GM12878 (cell line): ENCODE data around the gene TDRD9. TPM values are rescaled to one million over a fixed set of nuclear protein-coding genes. Genes with fewer than 3 reads are reported as not detected.
A peak's percentile ranks its signal among the peaks of the same experiment; 100 is the strongest.

Experiments used
- ATAC-seq: fragments of 200-7000 bp; cut with Tn5 transposase; 3 replicates; pipeline ENCODE4 v1.9.1; 2020; ENCODE audit warnings: mild to moderate bottlenecking, moderate library complexity
- BruUV-seq: library from RNA; stranded (reverse); fragments of 400-500 nt; replicated peaks from 2 replicates; lab custom pipeline; 2021; lab: Mats Ljungman, UMichigan
- CTCF ChIA-PET: fragments of 300-600 bp; sonication (Branson Sonifier 250); formaldehyde crosslinking; extraction: SDS; loops from one replicate; lab custom pipeline; 2021; ENCODE audit warnings: inconsistent platforms; lab: Yijun Ruan, JAX
- POLR2A ChIA-PET: fragments of 350-600 bp; formaldehyde crosslinking; extraction: SDS; loops from one replicate; lab custom pipeline; 2021; ENCODE audit warnings: inconsistent platforms; lab: Charles Lee
- RAD21 ChIA-PET: fragments of 300-600 bp; sonication (Branson Sonifier 250); formaldehyde crosslinking; loops from one replicate; lab custom pipeline; 2023; ENCODE audit warnings: antibody characterized with exemption; ENCODE audit not compliant: unreplicated experiment; lab: Charles Lee
- SMC1A ChIA-PET: fragments of 300-600 bp; sonication (Branson Sonifier 250); formaldehyde crosslinking; loops from one replicate; lab custom pipeline; 2023; ENCODE audit not compliant: unreplicated experiment, uncharacterized antibody; lab: Charles Lee
- DNase-seq: peaks from one replicate; pipeline ENCODE4 v3.0.0-alpha.2; 2011; ENCODE audit warnings: low read depth, low spot score
- FAIRE-seq: peaks from 3 replicates; lab custom pipeline; 2011; peaks lifted over from hg19 to GRCh38; lab: Jason Lieb, UNC
- H2AFZ ChIP-seq: 2 replicates; pipeline ENCODE4 v1.6.0; 2011; ENCODE audit warnings: low read depth, low read length, control low read depth; ENCODE audit not compliant: control insufficient read depth
- H3K27ac ChIP-seq: 2 replicates; pipeline ENCODE4 v1.5.1; 2011; ENCODE audit warnings: control low read depth; ENCODE audit not compliant: control insufficient read depth, insufficient read depth
- H3K27me3 ChIP-seq, 2 experiments: replicated peaks in 1 of 2; 2 replicates each; pipeline versions ENCODE4 v1.6.0 to v1.6.1; 2011; ENCODE audit warnings: low read length in 1 of 2; ENCODE audit not compliant: control insufficient read depth in 2 of 2, insufficient read depth in 2 of 2
- H3K36me3 ChIP-seq, 2 experiments: 2 replicates each; pipeline ENCODE4 v1.5.1; 2011; ENCODE audit warnings: low read length in 1 of 2; ENCODE audit not compliant: control insufficient read depth in 2 of 2, insufficient read depth in 2 of 2
- H3K4me1 ChIP-seq: 2 replicates; pipeline ENCODE4 v1.6.1; 2011; ENCODE audit warnings: mild to moderate bottlenecking, low read length, moderate library complexity, mixed read lengths; ENCODE audit not compliant: control insufficient read depth, insufficient read depth
- H3K4me2 ChIP-seq: 2 replicates; pipeline ENCODE4 v1.6.0; 2011; ENCODE audit warnings: control low read depth; ENCODE audit not compliant: control insufficient read depth, insufficient read depth
- H3K4me3 ChIP-seq: fragments of 200-600 bp; sonication (generic); 2 replicates; pipeline ENCODE4 v1.5.1; 2016
- H3K79me2 ChIP-seq: 2 replicates; pipeline ENCODE4 v1.6.0; 2011; ENCODE audit warnings: low read length; ENCODE audit not compliant: control insufficient read depth, insufficient read depth
- H3K9ac ChIP-seq: 2 replicates; pipeline ENCODE4 v1.8.0; 2011; ENCODE audit warnings: low read length, control low read depth, mixed read lengths; ENCODE audit not compliant: control insufficient read depth, insufficient read depth
- H3K9me3 ChIP-seq: replicated peaks from 3 replicates; pipeline ENCODE4 v1.5.1; 2011; ENCODE audit warnings: mild to moderate bottlenecking, low read length; ENCODE audit not compliant: control insufficient read depth, insufficient read depth
- H4K20me1 ChIP-seq: 2 replicates; pipeline ENCODE4 v1.6.0; 2011; ENCODE audit not compliant: control insufficient read depth, insufficient read depth
- HCFC1 ChIP-seq: fragments of 150-350 bp; IDR thresholded peaks from 2 replicates; pipeline ENCODE4 v1.6.1; 2014; ENCODE audit warnings: low read length
- IKZF1 ChIP-seq: fragments of 450-650 bp; conservative IDR thresholded peaks from 2 replicates; pipeline ENCODE4 v1.6.1; 2017; ENCODE audit warnings: antibody characterized with exemption, mild to moderate bottlenecking
- LARP7 ChIP-seq: fragments of 450-650 bp; IDR thresholded peaks from 2 replicates; pipeline ENCODE4 v1.6.1; 2017; ENCODE audit warnings: mild to moderate bottlenecking
- POLR2A ChIP-seq: IDR thresholded peaks from 2 replicates; pipeline ENCODE4 v1.6.1; 2011; ENCODE audit warnings: low read depth, mild to moderate bottlenecking, low read length
- RFX5 ChIP-seq: IDR thresholded peaks from 2 replicates; pipeline ENCODE4 v1.6.1; 2011; ENCODE audit warnings: low read depth, low read length, improper control_type of control experiment
- SMARCA5 ChIP-seq: fragments of 450-650 bp; IDR thresholded peaks from 2 replicates; pipeline ENCODE4 v1.6.1; 2017; ENCODE audit warnings: mild to moderate bottlenecking
- STAT1 ChIP-seq: fragments of 450-650 bp; conservative IDR thresholded peaks from 2 replicates; pipeline ENCODE4 v1.6.1; 2014; ENCODE audit warnings: antibody characterized with exemption, mild to moderate bottlenecking
- TAF1 ChIP-seq: IDR thresholded peaks from 2 replicates; pipeline ENCODE4 v1.6.1; 2011; ENCODE audit warnings: mild to moderate bottlenecking, low read depth, low read length, borderline replicate concordance
- WGBS: methylation state at CpG from one replicate; pipeline ENCODE4 v1.1.6; 2016; ENCODE audit warnings: low lambda C conversion rate; ENCODE audit not compliant: insufficient replicate concordance, insufficient coverage; ENCODE audit errors: missing lambda C conversion rate; 5-methylcytosine and 5-hydroxymethylcytosine counted together
- in situ Hi-C: fragments of 300-500 bp; cut with MboI; formaldehyde crosslinking; loops from 9 replicates; pipeline ENCODE4 v1.14.3; 2018; ENCODE audit warnings: mixed read lengths
- intact Hi-C: fragments of 100-400 bp; cut with micrococcal nuclease; formaldehyde crosslinking; loops from one replicate; pipeline ENCODE4 v1.14.2; 2022; ENCODE audit not compliant: unreplicated experiment
- polyA plus RNA-seq, 11 experiments: library from polyadenylated mRNA; depleted of rRNA in 4 of 11; unstranded in 6 of 11; stranded (reverse) in 5 of 11; fragments of >200 nt; fragmentation: Nextera tagmentation in 4 of 11; fragmentation: Illumina TruSeq in 1 of 11; extraction: Ambion mirVana in 4 of 11; extraction: Trizol in 1 of 11; gene quantifications; 1 replicate in 1 of 11; 2 replicates in 10 of 11; pipeline versions ENCODE4 v1.2.1 to v1.2.3, GENCODE V29; 2011 to 2016; ENCODE audit warnings: inconsistent platforms in 2 of 11, missing spikeins in 2 of 11, low read depth in 1 of 11
- total RNA-seq, 4 experiments: library from RNA; depleted of rRNA in 3 of 4; stranded (reverse); fragments of >200 nt in 3 of 4; fragmentation: Illumina TruSeq in 1 of 4; extraction: Trizol in 1 of 4; gene quantifications; 2 replicates each; pipeline versions ENCODE4 v1.2.1 to v1.2.3, GENCODE V29; 2013 to 2021
- TF ChIP-seq, protein P1 (sequence below), 3 experiments: IDR thresholded peaks in 2 of 3; conservative IDR thresholded peaks in 1 of 3; 2 replicates each; pipeline ENCODE4 v1.5.1; 2011; ENCODE audit warnings: low read depth in 3 of 3, low read length in 3 of 3, mild to moderate bottlenecking in 3 of 3, control low read depth in 2 of 3, moderate library complexity in 2 of 3, inconsistent platforms in 1 of 3, mixed read lengths in 1 of 3; ENCODE audit not compliant: control insufficient read depth in 2 of 3, insufficient read depth in 1 of 3; ENCODE audit errors: extremely low read depth in 1 of 3

The TDRD9 gene
- total and polyA plus RNA-seq, 10 of the 15 experiments (the other 5 are each of a cell fraction or from before 2014, with no cell fraction given), result 0.12 TPM; not detected in 9

DNA sequence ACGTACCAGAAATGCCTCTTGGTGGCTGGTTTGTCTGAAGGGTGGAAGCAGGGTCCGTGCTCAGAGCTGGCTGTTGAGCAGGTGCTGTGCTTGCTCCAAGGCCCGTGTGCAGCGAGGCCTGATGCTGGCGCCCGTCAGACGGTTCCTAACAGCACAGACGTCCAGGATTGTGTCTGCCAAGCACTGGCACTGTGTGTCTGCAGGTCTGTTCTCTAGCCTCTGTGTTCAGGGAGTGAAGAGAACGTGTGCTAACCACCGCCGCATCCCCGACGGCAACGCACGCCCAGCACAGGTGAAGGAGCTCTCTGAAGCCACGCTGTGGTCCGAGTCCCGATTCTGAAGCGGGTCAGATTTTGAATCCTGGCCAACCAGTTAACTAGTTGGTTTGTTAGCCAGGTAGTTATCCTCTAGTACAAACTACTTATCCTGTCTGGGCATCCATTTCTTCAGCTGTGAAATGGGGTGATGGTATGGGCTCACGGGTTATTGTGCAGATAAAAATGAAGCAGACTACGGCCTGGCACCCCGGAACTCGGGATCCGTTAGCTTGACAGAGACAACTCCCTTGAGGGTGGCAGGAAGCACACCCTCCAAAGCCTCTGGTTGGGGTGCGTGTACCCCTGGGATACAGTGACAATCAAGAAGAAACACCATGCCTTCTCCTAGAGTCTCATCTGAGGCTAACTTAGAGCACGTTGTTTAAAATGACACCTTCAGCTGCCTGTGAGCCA lies 18.6 kb upstream of the TDRD9 start:
- CTCF ChIA-PET, result interaction anchor here (0.6 to 4.7 kb wide), 16 partner anchors 9 to 191 kb away, joined by 3 to 81 read pairs (median 4); a partner anchor contains a TSS
- Histone ChIP-seq H3K79me2 (no peaks in the 10 kb centered on the region), H3K36me3 (peaks cover 1 to 12% of the 10 kb centered on the region in 2 experiments), H2AFZ (no peak overlapping the region; the same call in 1 of the 2 replicates), H3K27me3 (no peaks in the 10 kb centered on the region), H3K4me1 (no peaks in the 10 kb centered on the region), H4K20me1 (no peaks in the 10 kb centered on the region), H3K4me2 (no peak overlapping the region), H3K9ac (no peak overlapping the region), H3K9me3 (no peaks in the 10 kb centered on the region), H3K4me3 (no peak overlapping the region), H3K27ac (no peak overlapping the region)
- in situ Hi-C loops (loop anchor here (5.0 kb wide), 1 partner anchor 102 kb away; no protein-coding TSS in a partner anchor), intact Hi-C loops (loop anchor here (1.0 to 10.0 kb wide), 2 partner anchors 101 to 335 kb away; no protein-coding TSS in a partner anchor)
- POLR2A ChIA-PET, result interaction anchor here (0.8 kb wide), 1 partner anchor 11 kb away, joined by 3 read pairs; no protein-coding TSS in a partner anchor
- no TSS peak for BruUV-seq
- 92% methylated on average over 25 of the region's 26 CpGs for WGBS
- RAD21 ChIA-PET, result interaction anchor here (1.0 to 3.2 kb wide), 2 partner anchors 101 to 104 kb away, joined by 3 to 24 read pairs; no protein-coding TSS in a partner anchor
- no peak for FAIRE-seq
- ATAC-seq, result no peak
- DNase-seq, result no peak
- no peak for TF ChIP-seq STAT1
- SMC1A ChIA-PET, result interaction anchor here (0.7 to 3.0 kb wide), 9 partner anchors 11 to 153 kb away, joined by 3 to 25 read pairs (median 4); no protein-coding TSS in a partner anchor

DNA sequence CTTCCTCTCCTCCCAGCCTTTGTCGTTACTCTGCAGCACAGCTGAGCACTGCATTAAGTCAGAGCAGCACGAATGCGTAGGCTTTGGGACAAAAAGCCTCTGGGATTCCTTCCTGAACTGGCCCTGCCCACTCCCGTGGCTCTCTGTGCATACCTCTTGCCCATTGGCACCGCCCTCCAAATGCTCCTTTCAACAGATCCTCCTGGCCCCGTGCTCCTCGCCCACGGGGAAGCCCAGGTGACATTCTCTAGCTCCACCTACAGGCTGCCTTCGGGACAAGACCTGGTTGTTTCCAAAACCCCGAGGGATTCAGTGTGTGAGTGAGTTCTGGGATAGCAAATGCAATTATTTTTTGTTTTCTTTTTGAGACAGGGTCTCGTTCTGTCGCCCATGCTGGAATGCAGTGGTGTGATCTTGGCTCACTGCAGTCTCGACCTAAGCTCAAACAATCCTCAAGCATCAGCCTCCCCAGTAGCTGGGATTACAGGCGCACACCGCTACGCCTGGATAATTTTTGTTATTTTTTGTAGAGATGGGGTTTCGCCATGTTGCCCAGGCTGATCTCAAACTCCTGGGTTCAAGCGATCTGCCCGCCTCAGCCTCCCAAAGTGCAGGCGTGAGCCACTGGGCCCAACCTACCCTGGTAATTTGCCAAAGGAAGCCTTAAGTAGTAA lies 17.9 kb upstream of the TDRD9 start:
- no peak overlapping the region for H3K27ac ChIP-seq
- ChIA-PET POLR2A (interaction anchor here (0.8 kb wide), 1 partner anchor 10 kb away, joined by 3 read pairs; no protein-coding TSS in a partner anchor), RAD21 (interaction anchor here (0.6 to 3.2 kb wide), 3 partner anchors 10 to 104 kb away, joined by 3 to 24 read pairs (median 3); no protein-coding TSS in a partner anchor), SMC1A (interaction anchor here (0.7 to 3.0 kb wide), 8 partner anchors 10 to 153 kb away, joined by 3 to 25 read pairs (median 4); no protein-coding TSS in a partner anchor), CTCF (interaction anchor here (0.6 to 4.7 kb wide), 16 partner anchors 8 to 192 kb away, joined by 3 to 81 read pairs (median 4); a partner anchor contains a TSS)
- H3K79me2 ChIP-seq, result no peaks in the 10 kb centered on the region
- no peaks in the 10 kb centered on the region for H3K9me3 ChIP-seq
- FAIRE-seq, result peak; percentile 89
- intact Hi-C loops (loop anchor here (1.0 to 10.0 kb wide), 2 partner anchors 102 to 336 kb away; no protein-coding TSS in a partner anchor), in situ Hi-C loops (loop anchor here (5.0 kb wide), 1 partner anchor 103 kb away; no protein-coding TSS in a partner anchor)
- no peak overlapping the region for H3K9ac ChIP-seq
- no peak overlapping the region; the same call in 1 of the 2 replicates for H2AFZ ChIP-seq
- WGBS, result 52% methylated on average over 20 of the region's 20 CpGs
- DNase-seq, result peak; percentile 9
- no peaks in the 10 kb centered on the region for H4K20me1 ChIP-seq
- no peak overlapping the region for H3K4me3 ChIP-seq
- ATAC-seq, result peak; percentile 89
- no peaks in the 10 kb centered on the region for H3K4me1 ChIP-seq
- H3K4me2 ChIP-seq, result 0 out of 2 replicates have a peak overlapping the region, but pooled peaks have one; percentile 12
- no peaks in the 10 kb centered on the region for H3K27me3 ChIP-seq
- peaks cover 1 to 12% of the 10 kb centered on the region in 2 experiments for H3K36me3 ChIP-seq
- no TSS peak for BruUV-seq
- TF ChIP-seq LARP7 (no peak), RFX5 (no peak), SMARCA5 (no peak), HCFC1 (no peak), IKZF1 (0 out of 2 replicates have a peak, but pooled peaks have one; percentile 20), POLR2A (peak; percentile 34; the same call in 1 of the 2 replicates), TAF1 (no peak)
- TF ChIP-seq, protein P1, sequence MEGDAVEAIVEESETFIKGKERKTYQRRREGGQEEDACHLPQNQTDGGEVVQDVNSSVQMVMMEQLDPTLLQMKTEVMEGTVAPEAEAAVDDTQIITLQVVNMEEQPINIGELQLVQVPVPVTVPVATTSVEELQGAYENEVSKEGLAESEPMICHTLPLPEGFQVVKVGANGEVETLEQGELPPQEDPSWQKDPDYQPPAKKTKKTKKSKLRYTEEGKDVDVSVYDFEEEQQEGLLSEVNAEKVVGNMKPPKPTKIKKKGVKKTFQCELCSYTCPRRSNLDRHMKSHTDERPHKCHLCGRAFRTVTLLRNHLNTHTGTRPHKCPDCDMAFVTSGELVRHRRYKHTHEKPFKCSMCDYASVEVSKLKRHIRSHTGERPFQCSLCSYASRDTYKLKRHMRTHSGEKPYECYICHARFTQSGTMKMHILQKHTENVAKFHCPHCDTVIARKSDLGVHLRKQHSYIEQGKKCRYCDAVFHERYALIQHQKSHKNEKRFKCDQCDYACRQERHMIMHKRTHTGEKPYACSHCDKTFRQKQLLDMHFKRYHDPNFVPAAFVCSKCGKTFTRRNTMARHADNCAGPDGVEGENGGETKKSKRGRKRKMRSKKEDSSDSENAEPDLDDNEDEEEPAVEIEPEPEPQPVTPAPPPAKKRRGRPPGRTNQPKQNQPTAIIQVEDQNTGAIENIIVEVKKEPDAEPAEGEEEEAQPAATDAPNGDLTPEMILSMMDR (IDR thresholded peaks at IDR 0.05 in 2 of 3, conservative IDR thresholded peaks at IDR 0.05 in 1 of 3; ENCODE audit: control insufficient read depth in 2 of 3, extremely low read depth in 1 of 3, insufficient read depth in 1 of 3, low read depth in 3 of 3, low read length in 3 of 3), result peak; percentile 69 to 80 (median 74)
